Measurements from ENCODE around the gene NR4A1.

Gene NR4A1

GRCh38 chr12:52018433-52019112 lies 32.7 kb upstream of the NR4A1 start:
- no peak for DNase-seq (ENCODE audit: low spot score)

GRCh38 chr12:52019113-52019770 lies 32.0 kb upstream of the NR4A1 start:
- DNase-seq (ENCODE audit: low spot score) = no peak

GRCh38 chr12:52020539-52021336 lies 30.5 kb upstream of the NR4A1 start:
- DNase-seq (ENCODE audit: low spot score) = peak; percentile 84

- no peak for DNase-seq (ENCODE audit: low spot score)
Observed at GRCh38 chr12:52022841-52023181, 28.4 kb upstream of the NR4A1 start.

- peak; percentile 93 for DNase-seq (ENCODE audit: low spot score)
Observed at GRCh38 chr12:52023182-52023975, 27.9 kb upstream of the NR4A1 start.

GRCh38 chr12:52023976-52024688 lies 27.1 kb upstream of the NR4A1 start:
- DNase-seq (ENCODE audit: low spot score) = no peak

GRCh38 chr12:52024845-52025230 lies 26.4 kb upstream of the NR4A1 start:
- no peak for DNase-seq (ENCODE audit: low spot score)

- DNase-seq (ENCODE audit: low spot score) = no peak
Observed at GRCh38 chr12:52026263-52026662, 25.0 kb upstream of the NR4A1 start.

GRCh38 chr12:52027085-52027843 lies 24.0 kb upstream of the NR4A1 start:
- DNase-seq (ENCODE audit: low spot score) = no peak

GRCh38 chr12:52029685-52030084 lies 21.6 kb upstream of the NR4A1 start:
- peak; percentile 83 for DNase-seq (ENCODE audit: low spot score)

GRCh38 chr12:52032446-52032803 lies 18.8 kb upstream of the NR4A1 start:
- no peak for DNase-seq (ENCODE audit: low spot score)

GRCh38 chr12:52032804-52033445 lies 18.3 kb upstream of the NR4A1 start:
- peak; percentile 96 for DNase-seq (ENCODE audit: low spot score)

- no peak for DNase-seq (ENCODE audit: low spot score)
Observed at GRCh38 chr12:52033446-52034140, 17.6 kb upstream of the NR4A1 start.

- DNase-seq (ENCODE audit: low spot score) = no peak
Observed at GRCh38 chr12:52035190-52035589, 16.1 kb upstream of the NR4A1 start.

- DNase-seq (ENCODE audit: low spot score) = no peak
Observed at GRCh38 chr12:52035926-52036325, 15.3 kb upstream of the NR4A1 start.

GRCh38 chr12:52036587-52037171 lies 14.6 kb upstream of the NR4A1 start:
- peak; percentile 89 for DNase-seq (ENCODE audit: low spot score)

GRCh38 chr12:52037248-52037861 lies 13.9 kb upstream of the NR4A1 start:
- DNase-seq (ENCODE audit: low spot score) = peak; percentile 71

GRCh38 chr12:52038447-52038846 lies 12.8 kb upstream of the NR4A1 start:
- DNase-seq (ENCODE audit: low spot score) = no peak

- DNase-seq (ENCODE audit: low spot score) = no peak
Observed at GRCh38 chr12:52041035-52041434, 10.2 kb upstream of the NR4A1 start.
